PC-3 (cell line): ENCODE data around the gene DIPK1C. TPM values are rescaled to one million over a fixed set of nuclear protein-coding genes. Genes with fewer than 3 reads are reported as not detected.

Source experiments
- ATAC-seq: fragments of 200-7000 bp; cut with Tn5 transposase; 2 replicates; pipeline ENCODE4 v1.9.1; 2020; ENCODE audit warnings: mild to moderate bottlenecking, moderate library complexity
- BruUV-seq: library from RNA; stranded (reverse); fragments of 400-500 nt; replicated peaks from 2 replicates; lab custom pipeline; 2021; lab: Mats Ljungman, UMichigan
- CTCF ChIA-PET: fragments of 300-600 bp; sonication (Branson Sonifier 250); formaldehyde crosslinking; loops from one replicate; lab custom pipeline; 2022; ENCODE audit warnings: antibody characterized with exemption; lab: Charles Lee
- POLR2A ChIA-PET: fragments of 300-600 bp; sonication (Branson Sonifier 250); formaldehyde crosslinking; loops from one replicate; lab custom pipeline; 2022; ENCODE audit warnings: antibody characterized with exemption; ENCODE audit not compliant: unreplicated experiment; lab: Charles Lee
- DNase-seq: peaks from one replicate; pipeline ENCODE4 v3.0.0-alpha.2; 2015
- H2AFZ ChIP-seq: fragments of 300-600 bp; sonication (generic); 2 replicates; pipeline ENCODE4 v1.6.0; 2016; ENCODE audit warnings: antibody characterized with exemption, low read length
- H3F3A ChIP-seq: fragments of 300-600 bp; sonication (generic); one replicate; pipeline ENCODE4 v1.6.0; 2017; ENCODE audit warnings: antibody characterized with exemption, low read length, control low read depth, mild to moderate bottlenecking; ENCODE audit not compliant: unreplicated experiment
- H3K27ac ChIP-seq: fragments of 300-600 bp; sonication (generic); 2 replicates; pipeline ENCODE4 v1.5.1; 2016; ENCODE audit warnings: mild to moderate bottlenecking, low read length
- H3K27me3 ChIP-seq: fragments of 300-600 bp; sonication (generic); 2 replicates; pipeline ENCODE4 v1.6.1; 2016; ENCODE audit warnings: low read length, mixed read lengths
- H3K36me3 ChIP-seq: fragments of 300-600 bp; sonication (generic); 2 replicates; pipeline ENCODE4 v1.6.1; 2016; ENCODE audit warnings: low read depth, mixed run types, low read length, mixed read lengths
- H3K4me1 ChIP-seq: fragments of 300-600 bp; sonication (generic); 2 replicates; pipeline ENCODE4 v1.5.1; 2016; ENCODE audit warnings: low read length; ENCODE audit not compliant: insufficient read depth
- H3K4me2 ChIP-seq: fragments of 300-600 bp; sonication (generic); 2 replicates; pipeline ENCODE4 v1.6.0; 2016; ENCODE audit warnings: low read length
- H3K4me3 ChIP-seq: fragments of 300-600 bp; sonication (generic); 2 replicates; pipeline ENCODE4 v1.5.1; 2016; ENCODE audit warnings: mild to moderate bottlenecking, low read length, mixed read lengths
- H3K79me2 ChIP-seq: fragments of 300-600 bp; sonication (generic); 2 replicates; pipeline ENCODE4 v1.6.1; 2017; ENCODE audit warnings: low read length, mixed read lengths
- H3K9ac ChIP-seq: fragments of 300-600 bp; sonication (generic); 2 replicates; pipeline ENCODE4 v1.6.0; 2016; ENCODE audit warnings: mild to moderate bottlenecking, low read length
- H3K9me2 ChIP-seq: fragments of 300-600 bp; sonication (generic); replicated peaks from 2 replicates; pipeline ENCODE4 v1.6.1; 2016; ENCODE audit warnings: mixed run types, low read length, mixed read lengths
- H3K9me3 ChIP-seq: fragments of 300-600 bp; sonication (generic); 2 replicates; pipeline ENCODE4 v1.6.1; 2016; ENCODE audit warnings: low read length, mixed read lengths
- H4K20me1 ChIP-seq: fragments of 300-600 bp; sonication (generic); 2 replicates; pipeline ENCODE4 v1.6.1; 2016; ENCODE audit warnings: low read length, mixed read lengths
- EZH2 ChIP-seq: fragments of 300-600 bp; sonication (generic); IDR thresholded peaks from one replicate; pipeline ENCODE4 v1.6.1; 2017; ENCODE audit warnings: antibody characterized with exemption, mild to moderate bottlenecking, low read length; ENCODE audit not compliant: unreplicated experiment
- EZH2phosphoT487 ChIP-seq: fragments of 300-600 bp; sonication (generic); IDR thresholded peaks from 2 replicates; pipeline ENCODE4 v1.6.1; 2018; ENCODE audit warnings: mild to moderate bottlenecking, antibody characterized with exemption, low read length, borderline replicate concordance
- intact Hi-C: fragments of 100-400 bp; cut with micrococcal nuclease; formaldehyde crosslinking; loops from 2 replicates; pipeline ENCODE4 v1.9.0; 2023
- total RNA-seq: library from RNA; depleted of rRNA; stranded (reverse); fragments of >200 nt; gene quantifications from 2 replicates; pipeline ENCODE4 v1.2.3, GENCODE V29; 2014
- TF ChIP-seq, protein P1 (sequence below): fragments of 300-600 bp; sonication (generic); conservative IDR thresholded peaks from 2 replicates; pipeline ENCODE4 v1.5.1; 2017; ENCODE audit warnings: antibody characterized with exemption, low read depth, mild to moderate bottlenecking, low read length

DIPK1C gene
- total RNA-seq, 1 experiment from 2014 or later: not detected

DNA sequence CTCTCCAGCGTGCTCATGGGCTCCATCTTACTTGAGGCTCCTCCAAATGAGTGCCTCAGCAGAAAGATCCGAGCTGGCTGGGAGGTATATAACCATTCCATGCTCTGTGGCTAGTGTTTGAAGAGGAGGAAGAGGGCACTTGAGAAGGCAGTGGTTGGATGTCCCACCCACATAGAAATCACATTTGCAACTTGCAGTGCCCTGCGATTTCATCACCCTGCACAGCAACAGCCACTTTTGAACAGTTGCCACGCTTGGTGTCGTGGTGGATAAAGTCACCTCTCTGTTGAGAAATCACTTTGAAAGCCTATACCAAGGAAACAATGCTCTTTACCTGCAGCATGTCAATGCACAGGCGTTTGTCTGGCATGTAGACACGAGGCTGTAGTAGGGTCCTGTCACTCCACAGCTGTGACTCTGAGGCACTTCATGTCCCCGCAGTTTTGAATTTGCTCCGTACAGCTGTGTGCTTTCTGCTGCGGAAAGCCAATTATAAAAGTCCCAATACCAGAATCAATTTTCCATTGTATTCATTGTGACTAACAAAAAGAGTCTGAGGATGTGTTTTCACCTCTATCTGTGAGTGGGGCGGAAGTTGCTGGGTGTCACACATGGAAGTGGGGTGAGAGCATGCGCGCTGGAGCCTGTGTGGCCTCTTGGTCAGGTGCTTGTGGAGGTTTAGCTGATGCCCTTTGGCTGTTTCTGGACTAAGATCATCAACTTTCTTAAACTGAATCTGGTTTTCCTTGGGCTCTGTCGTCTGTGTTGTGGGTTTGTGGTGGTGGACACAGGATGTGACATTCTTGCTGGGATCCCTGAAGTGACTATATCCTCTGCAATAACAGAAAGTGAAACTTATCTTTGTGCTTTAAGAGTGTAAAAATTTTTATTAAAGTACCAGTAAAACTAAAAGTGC, 41.9 kb upstream of the DIPK1C start:
- Histone ChIP-seq H4K20me1 (no peaks in the 10 kb centered on the region), H3F3A (no peaks in the 10 kb centered on the region), H3K9me3 (no peaks in the 10 kb centered on the region), H2AFZ (peak overlapping the region; percentile 73), H3K9me2 (no peaks in the 10 kb centered on the region), H3K27me3 (no peaks in the 10 kb centered on the region), H3K4me3 (peak overlapping the region; percentile 56), H3K79me2 (peaks cover 39% of the 10 kb centered on the region), H3K4me2 (peak overlapping the region; percentile 77), H3K36me3 (peaks cover 13% of the 10 kb centered on the region; the same call in 1 of the 2 replicates), H3K27ac (peak overlapping the region; percentile 21; the same call in 1 of the 2 replicates), H3K9ac (peak overlapping the region; percentile 34), H3K4me1 (peaks cover 34% of the 10 kb centered on the region)
- TSS peak; percentile 49 for BruUV-seq
- TF ChIP-seq EZH2phosphoT487 (no peak), EZH2 (no peak)
- TF ChIP-seq, protein P1, sequence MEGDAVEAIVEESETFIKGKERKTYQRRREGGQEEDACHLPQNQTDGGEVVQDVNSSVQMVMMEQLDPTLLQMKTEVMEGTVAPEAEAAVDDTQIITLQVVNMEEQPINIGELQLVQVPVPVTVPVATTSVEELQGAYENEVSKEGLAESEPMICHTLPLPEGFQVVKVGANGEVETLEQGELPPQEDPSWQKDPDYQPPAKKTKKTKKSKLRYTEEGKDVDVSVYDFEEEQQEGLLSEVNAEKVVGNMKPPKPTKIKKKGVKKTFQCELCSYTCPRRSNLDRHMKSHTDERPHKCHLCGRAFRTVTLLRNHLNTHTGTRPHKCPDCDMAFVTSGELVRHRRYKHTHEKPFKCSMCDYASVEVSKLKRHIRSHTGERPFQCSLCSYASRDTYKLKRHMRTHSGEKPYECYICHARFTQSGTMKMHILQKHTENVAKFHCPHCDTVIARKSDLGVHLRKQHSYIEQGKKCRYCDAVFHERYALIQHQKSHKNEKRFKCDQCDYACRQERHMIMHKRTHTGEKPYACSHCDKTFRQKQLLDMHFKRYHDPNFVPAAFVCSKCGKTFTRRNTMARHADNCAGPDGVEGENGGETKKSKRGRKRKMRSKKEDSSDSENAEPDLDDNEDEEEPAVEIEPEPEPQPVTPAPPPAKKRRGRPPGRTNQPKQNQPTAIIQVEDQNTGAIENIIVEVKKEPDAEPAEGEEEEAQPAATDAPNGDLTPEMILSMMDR: no peak
- intact Hi-C loops: loop anchor here (1.0 to 10.0 kb wide), 3 partner anchors 53 to 302 kb away; no protein-coding TSS in a partner anchor
- ChIA-PET CTCF (no interaction called here), POLR2A (no interaction called here)
- ATAC-seq (no peak; the same call in 1 of the 2 replicates), DNase-seq (no peak)

- Histone ChIP-seq H3K79me2 (peaks cover 39% of the 10 kb centered on the region), H4K20me1 (no peaks in the 10 kb centered on the region), H3K4me3 (no peak overlapping the region), H3K9me2 (no peaks in the 10 kb centered on the region), H3K4me1 (peaks cover 34% of the 10 kb centered on the region), H3K27ac (no peak overlapping the region), H3K27me3 (no peaks in the 10 kb centered on the region), H3F3A (no peaks in the 10 kb centered on the region), H2AFZ (no peak overlapping the region), H3K36me3 (peaks cover 13% of the 10 kb centered on the region; the same call in 1 of the 2 replicates), H3K9ac (no peak overlapping the region), H3K9me3 (no peaks in the 10 kb centered on the region), H3K4me2 (peak overlapping the region; percentile 95)
- BruUV-seq: no TSS peak
- ATAC-seq (no peak), DNase-seq (no peak)
- POLR2A ChIA-PET: no interaction called here
- TF ChIP-seq, protein P1: no peak
- no peak for TF ChIP-seq EZH2phosphoT487
- intact Hi-C loops: loop anchor here (5.0 to 10.0 kb wide), 2 partner anchors 63 to 300 kb away; no protein-coding TSS in a partner anchor
- CTCF ChIA-PET: no interaction called here
Measured at GRCh38 chr18:74497778-74498177, 40.7 kb upstream of the DIPK1C start.
